HG02938 (cell line): ENCODE results near the gene ZNF354C.
"Not testable (repeated sequence)": the region's sequence is repeated elsewhere in the genome, so short reads cannot be mapped to it uniquely, and the experiment has no call there.

ENCODE experiments used
- ATAC-seq: cut with Tn5 transposase; IDR thresholded peaks from one replicate; pipeline ENCODE4 v1.9.1; 2021; ENCODE audit warnings: mild to moderate bottlenecking, moderate library complexity; ENCODE audit not compliant: unreplicated experiment

Gene ZNF354C

DNA sequence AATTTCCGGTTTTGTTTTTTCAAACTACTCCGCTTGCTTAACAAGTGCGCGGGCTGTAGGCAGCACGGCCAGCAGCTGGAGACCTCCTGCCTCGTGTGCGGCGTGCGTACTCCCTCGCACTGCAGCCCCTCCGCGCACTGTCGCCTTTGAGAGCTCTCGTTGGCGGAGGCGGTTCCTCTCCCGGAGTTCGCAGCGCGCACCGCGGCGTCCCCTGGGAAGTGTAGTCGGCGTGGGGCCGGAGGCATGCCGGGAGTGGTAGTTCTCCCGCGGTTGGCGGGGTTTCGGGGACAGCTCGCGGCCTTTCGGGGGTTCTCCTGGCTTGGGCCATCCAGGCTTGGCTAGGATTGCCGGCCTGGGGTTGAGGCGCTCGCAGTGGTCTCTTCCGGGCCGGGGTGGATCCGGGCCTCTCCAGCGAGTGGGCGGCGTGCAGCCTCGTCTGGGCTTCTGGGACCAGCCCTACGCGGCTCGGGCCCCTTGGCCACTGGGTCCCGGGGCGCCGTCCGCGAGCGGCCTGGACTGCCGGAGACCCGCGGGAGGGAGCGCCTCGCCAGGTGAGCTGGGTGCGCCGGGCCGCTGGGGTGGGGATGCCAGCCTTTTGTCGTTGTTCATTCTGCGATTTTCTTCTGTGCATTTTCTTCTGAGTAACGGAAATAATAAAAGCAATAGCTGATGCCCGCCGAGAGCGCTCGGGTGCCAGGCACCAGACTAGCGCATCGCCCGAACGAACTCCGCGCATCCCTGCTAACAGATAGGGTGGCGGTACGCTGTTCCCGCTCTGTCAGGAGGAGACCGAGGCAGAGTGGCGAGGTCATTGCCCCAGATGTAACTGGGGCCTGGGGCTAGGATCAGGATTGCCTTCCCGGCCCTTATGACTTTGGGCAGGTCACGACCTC, at the start of gene ZNF354C:
TSS of gene ZNF354C (plus strand) at position 258 of the 893 bp plus-strand sequence. CDS start 1,696 bp downstream, outside the sequence.
- peak; percentile 76 for ATAC-seq

DNA sequence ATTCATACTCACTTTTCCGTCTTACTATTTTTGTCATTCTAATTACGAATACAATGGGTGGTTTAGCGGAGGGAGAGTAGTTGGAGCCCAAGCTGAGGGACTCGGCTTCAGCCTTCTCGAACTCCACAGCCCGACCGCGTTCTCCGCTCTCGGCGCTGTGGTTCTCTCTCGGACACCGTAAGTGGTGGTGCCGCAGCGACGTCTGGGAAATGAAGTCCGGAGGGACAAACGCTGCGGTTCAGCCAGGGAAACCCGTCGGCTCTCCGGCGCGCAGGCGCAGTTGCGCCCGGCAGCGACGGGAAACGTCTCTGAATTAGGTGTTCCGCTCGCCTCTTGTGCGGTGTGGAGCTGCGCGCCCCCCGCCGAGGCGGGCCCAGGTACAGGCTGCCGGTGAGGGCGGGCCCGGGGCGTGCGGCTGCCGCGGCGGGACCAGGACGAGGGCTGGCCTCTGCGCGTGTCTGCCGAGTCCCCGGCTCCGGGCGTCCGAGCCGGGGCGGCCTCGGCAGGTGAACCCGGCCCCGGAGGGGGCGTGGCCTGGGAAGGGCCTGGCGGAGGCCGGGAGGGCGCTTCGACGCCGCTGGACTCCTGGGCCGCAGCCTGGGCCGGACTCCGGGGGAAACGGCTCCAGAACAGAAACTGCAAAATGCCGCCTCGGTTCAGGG, 36.5 kb upstream of the ZNF354C start, which contains the start of gene ZNF879:
TSS of gene ZNF879 (plus strand) at position 277 of the 662 bp plus-strand sequence. CDS start 1,201 bp downstream, outside the sequence.
- peak; percentile 84 for ATAC-seq

- no peak for ATAC-seq
These were observed 27.1 kb upstream of the ZNF354C start for GRCh38 chr5:179033004-179033580.

DNA sequence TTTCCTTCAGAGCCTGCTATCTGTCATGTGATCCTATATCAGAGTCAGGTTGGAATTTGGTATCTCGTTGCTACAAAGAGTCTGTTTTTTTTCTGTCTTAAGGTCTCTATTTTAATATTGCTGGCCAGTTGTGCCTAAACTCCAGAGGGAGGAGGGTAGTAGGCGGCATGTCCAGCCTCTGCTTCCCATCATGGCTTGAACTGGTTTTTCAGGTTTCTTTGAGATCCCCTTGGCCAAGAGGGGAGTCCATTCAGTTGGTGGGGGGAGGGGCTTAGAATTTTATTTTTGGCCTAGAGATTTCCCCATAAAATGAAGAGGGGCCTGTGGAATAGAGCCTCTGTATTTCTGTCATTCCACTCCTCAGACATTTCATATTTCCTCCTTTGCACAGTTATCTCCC, 15.4 kb upstream of the ZNF354C start:
- ATAC-seq = no peak

DNA sequence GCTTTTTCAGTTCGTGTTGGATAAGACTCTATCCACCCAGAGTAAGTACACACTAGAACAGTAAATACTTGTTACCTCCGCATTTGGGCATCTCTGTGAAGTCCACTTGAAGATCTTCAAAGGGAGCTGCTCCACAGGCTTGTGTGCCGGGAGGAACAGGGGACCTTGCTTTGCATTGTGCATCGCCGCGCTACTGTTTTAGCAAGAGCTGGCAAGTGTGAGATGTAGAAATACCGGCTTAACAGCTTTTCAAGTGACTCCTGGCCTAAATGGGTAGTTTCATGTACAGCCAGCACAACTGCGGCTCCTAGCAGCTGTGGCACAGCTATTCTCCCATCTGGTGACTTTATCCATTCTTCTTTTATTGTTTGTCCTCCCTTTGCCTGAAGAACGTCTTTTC, 8.4 kb upstream of the ZNF354C start:
- no peak for ATAC-seq

DNA sequence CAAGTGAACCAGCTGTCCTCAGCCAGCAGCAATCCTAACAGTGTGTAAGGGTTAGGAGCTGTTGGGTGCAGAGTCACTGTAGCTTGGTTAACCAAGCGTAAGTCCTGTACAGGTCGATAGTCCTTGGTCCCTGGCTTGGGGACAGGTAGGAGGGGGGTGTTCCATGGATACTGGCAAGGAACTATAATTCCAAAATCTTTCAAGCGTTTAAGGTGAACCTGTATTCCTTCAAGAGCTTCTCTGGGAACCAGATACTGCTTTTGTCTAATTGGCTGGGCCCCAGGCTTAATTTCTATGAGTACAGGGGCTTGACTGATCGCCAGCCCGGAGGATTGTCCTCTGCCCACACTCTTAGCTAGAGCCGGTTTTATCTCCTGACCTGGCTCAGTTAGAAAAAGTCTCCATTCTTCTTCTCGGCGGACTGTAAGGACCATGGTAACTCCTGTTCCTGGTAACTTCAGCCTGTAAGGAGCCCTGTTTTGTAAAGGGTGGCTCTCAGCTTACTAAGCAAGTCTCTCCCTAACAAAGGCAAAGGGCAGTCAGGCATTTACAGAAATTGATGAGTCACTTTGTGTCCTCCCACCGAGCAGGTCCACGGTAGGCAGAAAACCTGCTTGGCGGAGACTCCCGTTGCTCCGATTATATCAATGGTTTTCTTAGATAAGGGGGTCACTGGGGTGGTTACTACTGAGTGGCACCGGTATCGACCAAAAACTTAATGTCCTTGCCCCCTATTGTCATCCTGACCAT, 6.0 kb upstream of the ZNF354C start:
- no peak for ATAC-seq

DNA sequence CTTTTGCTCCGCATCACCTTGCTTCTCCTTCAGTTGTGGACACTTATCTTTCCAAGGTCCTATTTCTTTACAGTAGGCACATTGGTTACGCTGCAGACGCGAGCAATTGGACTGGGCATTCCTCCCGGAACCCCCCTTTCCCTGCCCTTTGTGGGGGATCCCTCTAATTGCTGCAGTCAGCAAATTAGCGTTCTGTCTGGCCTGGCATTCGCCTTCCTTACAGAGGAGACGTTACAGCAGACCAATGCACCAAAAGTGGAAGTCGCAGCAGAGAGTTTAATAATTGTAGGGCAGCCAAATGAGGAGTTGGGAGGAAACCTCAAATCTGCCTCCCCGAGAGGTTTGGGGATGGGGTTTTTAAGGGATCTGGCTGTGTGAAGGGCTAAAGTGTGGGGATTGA, 5.3 kb upstream of the ZNF354C start:
- ATAC-seq = no peak

DNA sequence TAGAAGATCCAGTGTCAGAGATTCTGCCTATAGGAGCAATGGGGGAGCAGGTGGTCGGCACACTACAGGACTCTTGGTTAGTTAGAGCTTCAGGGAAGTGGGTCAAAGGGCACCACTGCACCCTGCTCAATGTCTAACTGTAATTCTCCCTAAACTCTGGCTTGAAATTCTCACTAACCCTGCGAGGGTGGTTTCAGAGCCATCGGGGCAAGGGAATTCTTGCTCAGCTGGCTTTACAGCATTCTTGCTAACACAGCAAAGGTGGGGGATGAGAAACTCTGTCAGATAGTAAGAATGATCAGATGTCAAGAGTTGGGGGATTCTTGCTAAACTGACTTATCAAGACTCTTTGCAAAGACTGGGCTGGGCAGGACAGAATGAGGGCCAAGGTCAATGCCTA, 4.7 kb upstream of the ZNF354C start:
- ATAC-seq = no peak

DNA sequence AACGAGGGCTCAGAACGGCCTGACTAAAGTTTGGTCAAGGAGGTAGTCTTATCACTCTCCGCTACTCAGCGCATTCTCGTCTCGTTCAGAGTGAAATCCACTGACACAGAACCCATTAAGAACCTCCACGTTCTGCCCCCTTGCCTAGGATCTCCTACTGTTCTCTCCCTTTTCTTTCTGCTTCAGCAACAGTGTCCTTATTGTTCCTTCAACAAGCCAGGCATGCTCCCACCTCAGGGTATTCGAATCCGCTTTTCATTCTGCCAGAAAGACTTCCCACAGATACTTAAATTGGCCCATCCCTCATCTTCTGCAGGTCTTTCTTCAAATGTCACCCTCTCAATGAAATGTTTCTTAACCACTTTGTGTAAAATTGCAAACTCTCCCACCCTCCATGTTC, 4.3 kb upstream of the ZNF354C start:
- no peak for ATAC-seq

GRCh38 chr5:179061025-179061424, 852 bp downstream of the ZNF354C start:
- ATAC-seq = no peak

GRCh38 chr5:179065703-179066102, 5.5 kb downstream of the ZNF354C start:
- ATAC-seq = no peak

- no peak for ATAC-seq
These were observed 19.2 kb downstream of the ZNF354C start for GRCh38 chr5:179079165-179079987.

DNA sequence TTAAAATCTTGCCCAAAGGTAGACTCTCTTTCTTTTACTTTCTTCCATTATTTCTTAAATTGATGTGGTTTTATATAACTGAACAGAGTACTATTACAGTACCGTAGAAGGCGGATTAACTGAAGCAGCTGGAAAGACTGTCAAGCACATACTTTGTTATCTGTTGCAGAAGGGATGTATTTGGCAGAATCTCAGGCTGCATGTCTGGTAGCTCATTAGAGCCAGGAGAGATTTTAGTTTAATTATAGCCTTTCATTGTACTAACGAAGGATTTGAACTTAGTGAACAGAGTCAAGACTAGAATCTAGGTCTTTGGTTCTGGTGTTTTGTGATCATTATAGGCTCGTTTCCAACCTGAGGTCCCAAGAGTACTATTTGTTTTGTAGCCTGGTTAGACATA, 20.6 kb downstream of the ZNF354C start:
- ATAC-seq = no peak

DNA sequence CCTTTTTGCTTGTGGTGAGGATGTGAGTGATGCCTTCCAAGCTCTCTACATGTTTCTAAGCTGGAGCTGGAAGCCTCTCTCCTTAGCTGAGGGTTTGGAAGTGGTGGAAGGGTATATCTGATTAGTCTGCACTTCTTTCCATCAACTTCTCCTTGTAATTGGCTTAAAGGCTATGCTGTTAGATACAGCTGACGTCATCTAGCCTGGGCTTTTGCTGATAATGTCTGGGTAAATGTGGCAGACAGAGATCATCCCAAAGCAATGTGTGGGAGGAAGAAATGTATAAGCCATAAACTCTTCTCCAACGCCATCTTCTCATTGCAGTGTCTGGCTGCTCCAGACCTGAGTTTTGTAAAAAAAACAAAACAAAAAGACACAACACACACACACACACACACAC, 29.3 kb downstream of the ZNF354C start:
- no peak for ATAC-seq

- not testable (repeated sequence) for ATAC-seq
These were observed 41.1 kb downstream of the ZNF354C start for GRCh38 chr5:179101282-179101681.

- ATAC-seq = no peak
These were observed 50.4 kb downstream of the ZNF354C start for GRCh38 chr5:179110528-179110927.

DNA sequence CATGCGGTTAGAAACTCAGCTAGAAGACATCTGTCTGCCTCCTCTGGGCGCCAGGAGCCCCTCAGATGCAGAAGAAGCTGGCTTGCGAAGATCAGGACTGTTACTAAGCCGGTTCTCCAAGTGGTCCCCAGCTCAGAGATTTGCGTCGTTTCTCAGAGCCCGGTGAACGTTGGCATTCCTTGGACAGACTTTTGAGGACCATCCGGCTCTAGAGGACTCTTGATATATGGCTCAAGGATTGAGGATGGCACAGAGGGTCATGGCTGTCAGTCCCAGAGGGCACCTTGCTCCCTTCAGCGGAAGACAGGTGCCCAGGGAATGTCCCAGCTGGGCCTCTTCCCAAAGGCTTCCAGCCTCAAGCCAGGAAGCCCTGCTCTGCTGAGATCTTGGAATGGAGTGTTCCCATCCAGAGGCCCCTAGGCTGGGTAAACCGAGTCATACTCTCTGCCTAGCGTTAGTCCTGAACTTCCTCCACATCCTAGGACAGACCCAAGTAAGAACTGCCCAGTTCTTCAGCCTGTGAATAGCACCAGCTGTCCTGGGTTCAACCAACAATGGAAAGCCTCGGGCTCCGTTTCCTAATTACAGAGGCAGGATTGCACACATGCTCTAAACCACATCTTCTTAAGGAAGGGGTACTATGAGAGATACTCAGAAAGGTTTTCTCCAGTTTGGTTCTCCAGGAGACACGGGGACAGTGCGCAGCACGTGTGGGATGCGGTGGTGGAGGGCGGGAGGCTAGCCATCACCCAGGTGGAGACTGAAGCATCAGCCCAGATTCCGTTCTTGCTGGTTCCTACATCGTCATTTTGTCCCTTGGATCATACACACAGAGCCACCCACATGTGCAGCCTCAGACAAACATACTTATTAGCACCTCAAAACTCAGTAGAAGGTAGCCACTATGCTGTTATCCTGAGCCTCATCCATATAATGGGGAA, 51.4 kb downstream of the ZNF354C start:
- no peak for ATAC-seq

GRCh38 chr5:179112469-179113142, 52.4 kb downstream of the ZNF354C start:
- no peak for ATAC-seq
